Stimulated activated CD8-positive, alpha-beta memory T cell treated with anti-CD3 and anti-CD28 coated beads, Interleukin-4, amount 100 ng/mL, for 48 hours (primary cell): ENCODE results near the gene PKMYT1.
"Not testable (repeated sequence)": the region's sequence is repeated elsewhere in the genome, so short reads cannot be mapped to it uniquely, and the experiment has no call there.

Experiments used
- DNase-seq: peaks from one replicate; pipeline ENCODE4 v3.0.0-alpha.2; 2020

The PKMYT1 gene

GRCh38 chr16:2929693-2930092 is 50.6 kb downstream of the PKMYT1 start:
- DNase-seq, result no peak

- DNase-seq, result no peak
These were observed 51.5 kb downstream of the PKMYT1 start for GRCh38 chr16:2928796-2929195.

- not testable (repeated sequence) for DNase-seq
These were observed 52.1 kb downstream of the PKMYT1 start for GRCh38 chr16:2928151-2928550.

- peak; percentile 94 for DNase-seq
These were observed 53.1 kb downstream of the PKMYT1 start for GRCh38 chr16:2927010-2927646.

GRCh38 chr16:2926650-2926999 is 53.6 kb downstream of the PKMYT1 start:
- no peak for DNase-seq

- no peak for DNase-seq
These were observed 54.1 kb downstream of the PKMYT1 start for GRCh38 chr16:2925951-2926649.

- no peak for DNase-seq
These were observed 55.1 kb downstream of the PKMYT1 start for GRCh38 chr16:2924901-2925755.

GRCh38 chr16:2923481-2923880 is 56.8 kb downstream of the PKMYT1 start:
- no peak for DNase-seq
